K562 (cell line): ENCODE data around the gene HNRNPDL.

Experiments used
- RFX1 ChIP-seq: fragments of 450-650 bp; IDR thresholded peaks from 2 replicates; pipeline ENCODE4 v1.6.1; 2016; ENCODE audit warnings: mild to moderate bottlenecking, moderate library complexity
- TF ChIP-seq, protein P1 (sequence below), 2 experiments: fragments of 450-650 bp; formaldehyde crosslinking in 1 of 2; IDR thresholded peaks; 2 replicates each; pipeline versions ENCODE4 v1.4.0 to v1.6.1; 2014 to 2020; ENCODE audit warnings: mild to moderate bottlenecking in 2 of 2, borderline replicate concordance in 1 of 2, low read depth in 1 of 2
- TF ChIP-seq, protein P2 (sequence below), 3 experiments: IDR thresholded peaks in 2 of 3; conservative IDR thresholded peaks in 1 of 3; 2 replicates each; pipeline ENCODE4 v1.5.1; 2011 to 2012; ENCODE audit warnings: low read length in 3 of 3, mild to moderate bottlenecking in 3 of 3, control low read depth in 2 of 3, improper control_type of control experiment in 1 of 3, inconsistent platforms in 1 of 3, low read depth in 1 of 3, mixed read lengths in 1 of 3, moderate library complexity in 1 of 3; ENCODE audit not compliant: insufficient read depth in 2 of 3
- TF ChIP-seq, protein P3 (sequence below): sonication (generic); formaldehyde crosslinking; IDR thresholded peaks from 2 replicates; pipeline ENCODE4 v1.8.0; 2022; ENCODE audit warnings: mild to moderate bottlenecking, missing genetic modification reagents

DNA sequence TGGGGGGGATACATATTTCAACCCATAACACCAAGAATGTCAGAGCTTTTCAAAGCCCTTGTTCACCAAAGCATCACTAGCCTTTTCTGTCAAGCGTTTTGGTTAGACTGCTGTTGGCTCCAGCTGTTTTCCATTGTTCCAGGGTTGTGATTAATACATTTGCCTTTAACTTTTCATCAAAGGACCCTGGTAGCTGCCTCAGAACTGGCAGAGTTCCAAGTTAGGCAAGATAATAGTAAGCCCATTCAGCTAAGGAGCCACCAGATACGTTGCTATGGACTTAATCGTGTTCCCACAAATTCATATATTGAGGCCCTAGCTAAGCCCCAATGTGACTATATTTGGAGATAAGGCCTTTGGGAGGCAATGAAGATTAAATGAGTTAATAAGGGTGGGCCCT is 37.2 kb upstream of the HNRNPDL start:
- TF ChIP-seq, protein P1, sequence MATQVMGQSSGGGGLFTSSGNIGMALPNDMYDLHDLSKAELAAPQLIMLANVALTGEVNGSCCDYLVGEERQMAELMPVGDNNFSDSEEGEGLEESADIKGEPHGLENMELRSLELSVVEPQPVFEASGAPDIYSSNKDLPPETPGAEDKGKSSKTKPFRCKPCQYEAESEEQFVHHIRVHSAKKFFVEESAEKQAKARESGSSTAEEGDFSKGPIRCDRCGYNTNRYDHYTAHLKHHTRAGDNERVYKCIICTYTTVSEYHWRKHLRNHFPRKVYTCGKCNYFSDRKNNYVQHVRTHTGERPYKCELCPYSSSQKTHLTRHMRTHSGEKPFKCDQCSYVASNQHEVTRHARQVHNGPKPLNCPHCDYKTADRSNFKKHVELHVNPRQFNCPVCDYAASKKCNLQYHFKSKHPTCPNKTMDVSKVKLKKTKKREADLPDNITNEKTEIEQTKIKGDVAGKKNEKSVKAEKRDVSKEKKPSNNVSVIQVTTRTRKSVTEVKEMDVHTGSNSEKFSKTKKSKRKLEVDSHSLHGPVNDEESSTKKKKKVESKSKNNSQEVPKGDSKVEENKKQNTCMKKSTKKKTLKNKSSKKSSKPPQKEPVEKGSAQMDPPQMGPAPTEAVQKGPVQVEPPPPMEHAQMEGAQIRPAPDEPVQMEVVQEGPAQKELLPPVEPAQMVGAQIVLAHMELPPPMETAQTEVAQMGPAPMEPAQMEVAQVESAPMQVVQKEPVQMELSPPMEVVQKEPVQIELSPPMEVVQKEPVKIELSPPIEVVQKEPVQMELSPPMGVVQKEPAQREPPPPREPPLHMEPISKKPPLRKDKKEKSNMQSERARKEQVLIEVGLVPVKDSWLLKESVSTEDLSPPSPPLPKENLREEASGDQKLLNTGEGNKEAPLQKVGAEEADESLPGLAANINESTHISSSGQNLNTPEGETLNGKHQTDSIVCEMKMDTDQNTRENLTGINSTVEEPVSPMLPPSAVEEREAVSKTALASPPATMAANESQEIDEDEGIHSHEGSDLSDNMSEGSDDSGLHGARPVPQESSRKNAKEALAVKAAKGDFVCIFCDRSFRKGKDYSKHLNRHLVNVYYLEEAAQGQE (IDR thresholded peaks at IDR 0.05; ENCODE audit: borderline replicate concordance) = no peak
- TF ChIP-seq, protein P1 (CRISPR knock-in tag; IDR thresholded peaks at IDR 0.05; ENCODE audit: low read depth) = no peak
- no peak for TF ChIP-seq RFX1
- TF ChIP-seq, protein P2, sequence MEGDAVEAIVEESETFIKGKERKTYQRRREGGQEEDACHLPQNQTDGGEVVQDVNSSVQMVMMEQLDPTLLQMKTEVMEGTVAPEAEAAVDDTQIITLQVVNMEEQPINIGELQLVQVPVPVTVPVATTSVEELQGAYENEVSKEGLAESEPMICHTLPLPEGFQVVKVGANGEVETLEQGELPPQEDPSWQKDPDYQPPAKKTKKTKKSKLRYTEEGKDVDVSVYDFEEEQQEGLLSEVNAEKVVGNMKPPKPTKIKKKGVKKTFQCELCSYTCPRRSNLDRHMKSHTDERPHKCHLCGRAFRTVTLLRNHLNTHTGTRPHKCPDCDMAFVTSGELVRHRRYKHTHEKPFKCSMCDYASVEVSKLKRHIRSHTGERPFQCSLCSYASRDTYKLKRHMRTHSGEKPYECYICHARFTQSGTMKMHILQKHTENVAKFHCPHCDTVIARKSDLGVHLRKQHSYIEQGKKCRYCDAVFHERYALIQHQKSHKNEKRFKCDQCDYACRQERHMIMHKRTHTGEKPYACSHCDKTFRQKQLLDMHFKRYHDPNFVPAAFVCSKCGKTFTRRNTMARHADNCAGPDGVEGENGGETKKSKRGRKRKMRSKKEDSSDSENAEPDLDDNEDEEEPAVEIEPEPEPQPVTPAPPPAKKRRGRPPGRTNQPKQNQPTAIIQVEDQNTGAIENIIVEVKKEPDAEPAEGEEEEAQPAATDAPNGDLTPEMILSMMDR (IDR thresholded peaks at IDR 0.05 in 2 of 3, conservative IDR thresholded peaks at IDR 0.05 in 1 of 3; ENCODE audit: insufficient read depth in 2 of 3, low read depth in 1 of 3, low read length in 3 of 3) = no peak
- TF ChIP-seq, protein P3, sequence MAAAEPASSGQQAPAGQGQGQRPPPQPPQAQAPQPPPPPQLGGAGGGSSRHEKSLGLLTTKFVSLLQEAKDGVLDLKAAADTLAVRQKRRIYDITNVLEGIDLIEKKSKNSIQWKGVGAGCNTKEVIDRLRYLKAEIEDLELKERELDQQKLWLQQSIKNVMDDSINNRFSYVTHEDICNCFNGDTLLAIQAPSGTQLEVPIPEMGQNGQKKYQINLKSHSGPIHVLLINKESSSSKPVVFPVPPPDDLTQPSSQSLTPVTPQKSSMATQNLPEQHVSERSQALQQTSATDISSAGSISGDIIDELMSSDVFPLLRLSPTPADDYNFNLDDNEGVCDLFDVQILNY = no peak
